Stimulated activated naive CD8-positive, alpha-beta T cell treated with anti-CD3 and anti-CD28 coated beads, Interleukin-15, Interleukin-2, amounts not matched to agents 100 ng/mL and 50 ng/mL, for 24 hours (primary cell): Measurements from ENCODE around the gene MXRA7.

Experiments used
- H3K27ac Mint-ChIP-seq: one replicate; pipeline ENCODE4 v1.8.0; 2021; ENCODE audit warnings: mild to moderate bottlenecking, mixed read lengths
- H3K27me3 Mint-ChIP-seq: one replicate; pipeline ENCODE4 v1.8.0; 2021; ENCODE audit warnings: mixed read lengths
- H3K36me3 Mint-ChIP-seq: one replicate; pipeline ENCODE4 v1.8.0; 2021; ENCODE audit warnings: low read depth, mixed read lengths
- H3K4me1 Mint-ChIP-seq: one replicate; pipeline ENCODE4 v1.8.0; 2021; ENCODE audit warnings: low read depth, mixed read lengths
- H3K4me3 Mint-ChIP-seq: one replicate; pipeline ENCODE4 v1.8.0; 2021; ENCODE audit warnings: mild to moderate bottlenecking, mixed read lengths
- H3K9me3 Mint-ChIP-seq: one replicate; pipeline ENCODE4 v1.8.0; 2021; ENCODE audit warnings: mixed read lengths

MXRA7 gene

DNA sequence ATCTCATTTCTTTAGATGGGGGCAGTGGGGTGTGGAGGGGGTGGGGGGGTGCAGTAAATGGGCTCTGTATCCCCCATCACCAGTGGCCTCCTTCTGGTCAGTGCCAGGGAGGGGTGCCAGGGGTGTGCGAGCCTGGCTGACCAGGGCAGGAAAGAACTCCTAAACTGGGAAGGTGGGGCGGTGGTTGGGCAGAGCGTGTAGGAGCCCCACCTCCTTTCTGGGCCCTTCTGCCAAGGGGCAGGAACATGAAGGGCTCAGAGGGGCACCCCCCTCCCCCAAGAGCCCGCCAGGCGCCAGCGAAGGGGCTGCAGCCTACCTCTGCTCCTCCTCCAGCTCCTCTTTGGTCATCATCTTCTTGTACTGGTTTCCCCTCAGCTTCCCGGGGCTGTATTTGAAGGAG is 26.0 kb downstream of the MXRA7 start:
- no peaks in the 10 kb centered on the region for H3K36me3 Mint-ChIP-seq
- no peak overlapping the region for H3K27ac Mint-ChIP-seq
- peaks cover 4% of the 10 kb centered on the region for H3K4me1 Mint-ChIP-seq
- no peaks in the 10 kb centered on the region for H3K9me3 Mint-ChIP-seq
- H3K4me3 Mint-ChIP-seq, result no peak overlapping the region
- H3K27me3 Mint-ChIP-seq, result no peaks in the 10 kb centered on the region

DNA sequence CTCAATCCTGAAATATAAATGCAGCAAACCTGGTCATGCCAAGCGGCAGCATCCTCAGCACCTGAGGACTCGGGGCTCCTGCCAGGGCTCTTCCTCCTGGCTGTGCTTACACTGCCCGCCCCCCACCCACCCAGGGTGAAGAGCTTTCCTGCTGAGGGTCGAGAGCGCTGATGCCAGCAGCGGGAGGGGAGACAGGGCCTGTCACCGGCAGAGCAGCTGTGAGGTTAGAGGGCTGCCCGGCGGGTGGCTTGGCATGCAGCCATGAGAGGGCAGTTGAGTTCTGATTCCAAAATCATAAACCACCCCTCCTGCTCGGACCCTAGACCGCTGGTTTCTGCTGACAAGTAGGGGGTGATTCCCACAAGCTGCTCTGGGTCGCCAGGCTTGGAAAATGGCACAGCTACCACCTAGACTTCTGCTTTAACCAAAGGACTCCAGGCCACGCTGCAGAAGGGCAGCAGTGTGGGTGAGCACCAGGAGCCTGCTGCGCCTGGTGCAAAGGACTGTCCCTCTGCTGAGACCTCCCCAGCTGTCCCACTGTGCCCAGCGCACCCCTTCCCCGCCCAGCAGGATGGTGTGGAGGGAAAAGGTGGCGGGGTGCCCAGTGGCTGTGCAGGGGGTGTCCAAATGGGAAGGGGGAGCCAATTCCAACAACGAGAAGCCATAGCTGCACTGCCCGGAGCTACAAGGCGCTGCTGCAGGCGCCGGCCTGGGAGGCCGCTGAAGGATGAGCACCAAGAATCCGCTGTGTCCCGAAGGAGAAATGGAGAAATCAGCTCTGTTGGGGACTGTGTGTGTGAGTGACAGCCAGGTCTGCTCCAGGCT is 26.6 kb downstream of the MXRA7 start:
- H3K9me3 Mint-ChIP-seq, result no peaks in the 10 kb centered on the region
- no peak overlapping the region for H3K4me3 Mint-ChIP-seq
- H3K27ac Mint-ChIP-seq, result no peak overlapping the region
- H3K4me1 Mint-ChIP-seq, result peaks cover 8% of the 10 kb centered on the region
- H3K36me3 Mint-ChIP-seq, result no peaks in the 10 kb centered on the region
- no peaks in the 10 kb centered on the region for H3K27me3 Mint-ChIP-seq

DNA sequence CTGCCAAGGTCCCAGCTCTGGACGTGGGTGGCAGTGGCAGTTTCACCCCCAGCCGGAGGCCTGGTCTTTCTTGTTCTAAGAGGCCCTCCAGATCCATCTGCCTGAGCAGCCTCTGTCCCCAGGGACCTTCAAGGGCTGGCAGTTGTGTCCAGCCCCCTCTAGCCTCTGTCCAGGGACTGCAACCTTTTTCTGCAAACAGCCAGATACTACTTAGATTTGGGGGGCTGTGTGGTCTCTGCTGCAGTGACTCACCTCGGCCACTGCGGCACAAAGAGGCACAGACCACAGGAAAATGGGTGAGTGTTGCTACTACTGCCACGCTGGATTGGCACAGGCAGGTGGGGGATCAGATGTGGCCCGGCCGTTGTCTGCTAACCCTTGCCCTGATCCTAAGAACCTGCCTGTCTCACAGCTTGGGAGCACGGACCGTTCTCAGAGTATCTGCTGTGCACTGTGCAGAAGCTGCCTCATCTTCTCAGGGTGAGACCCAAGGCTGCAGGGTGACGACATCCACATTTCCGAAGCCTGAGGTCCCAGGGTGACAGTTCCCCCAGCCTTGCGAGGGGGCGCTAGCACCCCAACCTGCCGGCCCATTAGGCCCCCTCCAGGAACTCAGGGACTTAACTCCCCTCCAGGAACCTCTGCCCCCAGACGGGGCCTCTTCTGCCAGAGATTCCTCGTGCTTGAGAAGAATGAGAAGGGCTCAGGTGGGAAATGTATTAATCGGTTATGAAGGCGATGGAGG is 27.6 kb downstream of the MXRA7 start:
- no peaks in the 10 kb centered on the region for H3K36me3 Mint-ChIP-seq
- H3K4me1 Mint-ChIP-seq, result peaks cover 8% of the 10 kb centered on the region
- H3K9me3 Mint-ChIP-seq, result no peaks in the 10 kb centered on the region
- H3K27me3 Mint-ChIP-seq, result no peaks in the 10 kb centered on the region
- H3K27ac Mint-ChIP-seq, result no peak overlapping the region
- no peak overlapping the region for H3K4me3 Mint-ChIP-seq

DNA sequence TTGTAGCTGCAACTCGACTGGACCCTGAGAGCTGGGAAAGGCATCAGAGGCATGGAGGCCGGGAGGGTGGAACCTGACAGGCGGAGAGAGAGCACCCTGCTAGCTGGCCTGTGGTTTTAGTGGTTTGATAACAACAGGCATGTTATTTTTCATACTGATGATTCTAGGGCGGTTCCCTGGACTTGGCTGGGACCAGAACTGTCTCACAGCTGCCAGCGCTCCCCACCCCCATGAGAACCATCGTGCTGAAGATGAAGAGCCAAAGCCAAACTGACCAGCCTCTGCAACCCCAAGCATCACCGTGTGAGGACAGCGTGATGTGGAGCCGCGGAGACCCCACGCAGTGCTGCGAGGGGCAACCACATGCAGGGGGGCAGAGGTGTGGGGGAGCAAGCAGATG is 28.5 kb downstream of the MXRA7 start:
- Mint-ChIP-seq H3K36me3 (no peaks in the 10 kb centered on the region), H3K4me3 (no peak overlapping the region), H3K27me3 (no peaks in the 10 kb centered on the region), H3K9me3 (no peaks in the 10 kb centered on the region), H3K4me1 (peaks cover 8% of the 10 kb centered on the region), H3K27ac (no peak overlapping the region)

DNA sequence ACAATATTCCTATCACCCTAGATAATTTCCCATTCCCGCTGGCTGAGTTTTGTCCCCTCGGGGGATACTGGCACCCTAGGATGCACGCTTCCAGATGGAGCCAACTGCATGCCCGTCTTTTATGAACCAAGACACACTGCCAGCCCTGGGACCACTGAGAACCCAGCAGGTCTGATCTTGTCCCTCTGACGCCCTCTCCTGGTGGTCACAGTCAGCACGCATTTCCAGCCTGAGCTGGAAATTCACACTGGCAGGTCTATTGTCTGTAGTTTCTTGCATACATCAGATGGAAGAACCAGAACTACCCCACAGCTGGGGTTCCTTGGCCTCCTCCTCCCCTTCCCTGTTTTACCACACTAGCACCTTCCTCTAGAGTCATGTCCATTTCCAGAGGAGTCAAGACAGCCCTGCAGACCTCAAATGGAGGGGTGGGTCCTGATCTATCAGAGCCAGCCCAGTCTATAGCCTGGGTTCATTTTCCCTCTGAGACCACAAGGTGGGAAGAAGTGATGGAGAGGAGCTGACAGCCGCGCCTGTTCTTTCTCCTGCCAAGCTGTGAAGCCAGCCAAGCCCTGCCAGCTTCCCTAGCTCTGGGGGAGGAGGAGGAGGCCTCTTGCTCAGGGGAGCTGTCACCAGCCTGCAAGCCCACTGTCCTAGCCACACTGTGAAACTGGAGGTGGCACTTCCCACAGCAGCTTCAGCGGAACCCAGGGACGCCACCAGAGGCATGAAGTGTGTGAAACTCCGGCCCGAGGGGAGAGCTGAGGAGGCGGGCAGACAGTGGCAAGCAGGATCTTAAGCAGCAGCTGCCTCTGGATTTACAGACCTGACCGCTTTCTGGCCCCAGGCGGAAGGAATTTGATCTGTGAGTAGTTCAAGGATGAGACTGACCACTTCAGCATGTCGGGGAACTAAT is 29.3 kb downstream of the MXRA7 start:
- Mint-ChIP-seq H3K4me3 (no peak overlapping the region), H3K9me3 (no peaks in the 10 kb centered on the region), H3K27ac (no peak overlapping the region), H3K27me3 (no peaks in the 10 kb centered on the region), H3K4me1 (peaks cover 8% of the 10 kb centered on the region), H3K36me3 (no peaks in the 10 kb centered on the region)

DNA sequence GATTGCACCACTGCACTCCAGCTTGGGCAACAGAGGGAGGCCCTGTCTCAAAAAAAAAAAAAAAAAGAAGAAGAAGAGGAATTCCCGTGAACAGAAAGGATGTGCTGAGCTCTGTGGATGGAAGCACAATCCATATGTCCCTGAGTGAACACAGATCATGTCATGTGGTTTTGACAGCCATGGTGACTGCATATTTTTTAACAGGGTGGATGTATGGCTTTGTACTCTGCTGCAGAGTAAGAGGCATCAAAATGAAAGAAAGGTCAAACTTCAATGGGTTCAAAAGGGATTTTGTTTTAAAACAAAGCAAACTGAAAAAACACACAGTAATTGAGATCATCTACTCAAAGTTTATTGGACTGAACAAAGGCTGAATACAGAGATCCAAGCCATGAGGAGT is 31.5 kb downstream of the MXRA7 start:
- Mint-ChIP-seq H3K36me3 (no peaks in the 10 kb centered on the region), H3K4me3 (no peak overlapping the region), H3K4me1 (peaks cover 8% of the 10 kb centered on the region), H3K27ac (no peak overlapping the region), H3K27me3 (no peaks in the 10 kb centered on the region), H3K9me3 (no peaks in the 10 kb centered on the region)

DNA sequence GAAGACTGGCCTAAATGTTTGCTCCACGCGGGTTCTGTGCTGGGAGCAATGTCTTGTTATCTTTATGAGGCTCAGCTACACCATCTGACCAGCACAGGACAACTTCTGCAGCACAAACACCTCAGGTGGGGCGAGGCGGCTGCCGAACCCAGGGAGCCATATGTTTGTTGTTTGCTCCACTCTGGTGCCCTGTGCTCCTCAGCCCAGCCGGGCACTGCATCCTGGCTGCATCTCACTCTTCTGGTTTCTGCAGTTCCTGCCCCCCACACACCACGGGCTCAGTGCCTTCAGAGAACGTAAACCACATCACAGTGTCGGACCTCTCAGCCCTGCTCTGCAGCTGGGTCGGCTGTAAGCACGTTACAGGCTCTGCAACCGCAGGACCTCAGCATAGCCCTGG is 32.4 kb downstream of the MXRA7 start:
- Mint-ChIP-seq H3K9me3 (no peaks in the 10 kb centered on the region), H3K4me1 (peaks cover 12% of the 10 kb centered on the region), H3K4me3 (no peak overlapping the region), H3K36me3 (no peaks in the 10 kb centered on the region), H3K27me3 (no peaks in the 10 kb centered on the region), H3K27ac (no peak overlapping the region)

DNA sequence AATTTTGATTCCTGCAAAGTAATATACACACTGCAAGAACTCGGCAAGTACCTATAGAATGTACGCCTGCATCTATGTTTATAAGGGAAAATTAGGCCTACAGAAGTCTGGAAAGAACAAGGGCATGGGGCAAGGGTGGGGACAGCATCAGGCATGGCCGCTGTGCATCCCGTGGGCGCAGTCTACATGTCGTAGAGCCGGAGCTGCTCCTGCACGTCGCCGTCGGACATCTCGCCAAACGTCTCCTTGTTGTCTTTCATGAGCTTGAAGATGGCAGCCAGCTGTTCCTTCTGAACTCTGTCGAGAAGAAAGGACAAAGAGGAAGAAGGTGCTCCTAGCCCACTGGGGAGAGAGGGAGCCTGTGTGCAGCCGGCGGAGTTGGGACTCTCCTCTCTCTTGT is 33.4 kb downstream of the MXRA7 start:
- Mint-ChIP-seq H3K9me3 (no peaks in the 10 kb centered on the region), H3K27ac (no peak overlapping the region), H3K4me3 (no peak overlapping the region), H3K27me3 (no peaks in the 10 kb centered on the region), H3K36me3 (no peaks in the 10 kb centered on the region), H3K4me1 (peaks cover 21% of the 10 kb centered on the region)

DNA sequence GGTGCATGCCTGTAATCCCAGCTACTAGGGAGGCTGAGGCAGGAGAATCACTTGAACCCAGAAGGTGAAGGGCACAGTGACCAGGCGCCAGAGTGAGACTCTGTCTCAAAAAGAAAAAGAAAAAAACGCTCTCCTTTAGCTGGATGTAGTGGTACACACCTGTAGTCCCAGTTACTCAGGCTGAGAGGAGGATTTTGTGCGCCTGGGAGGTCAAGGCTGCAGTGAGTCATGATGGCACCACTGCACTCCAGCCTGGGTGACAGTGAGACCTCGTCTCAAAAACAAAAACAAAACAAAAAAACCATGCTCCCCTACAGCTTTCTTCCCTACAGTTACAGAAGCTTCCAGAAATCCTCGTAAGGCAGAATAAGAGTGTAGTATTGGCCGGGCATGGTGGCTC is 34.1 kb downstream of the MXRA7 start:
- no peak overlapping the region for H3K4me3 Mint-ChIP-seq
- peaks cover 24% of the 10 kb centered on the region for H3K4me1 Mint-ChIP-seq
- no peak overlapping the region for H3K27ac Mint-ChIP-seq
- no peaks in the 10 kb centered on the region for H3K36me3 Mint-ChIP-seq
- H3K9me3 Mint-ChIP-seq, result no peaks in the 10 kb centered on the region
- no peaks in the 10 kb centered on the region for H3K27me3 Mint-ChIP-seq

DNA sequence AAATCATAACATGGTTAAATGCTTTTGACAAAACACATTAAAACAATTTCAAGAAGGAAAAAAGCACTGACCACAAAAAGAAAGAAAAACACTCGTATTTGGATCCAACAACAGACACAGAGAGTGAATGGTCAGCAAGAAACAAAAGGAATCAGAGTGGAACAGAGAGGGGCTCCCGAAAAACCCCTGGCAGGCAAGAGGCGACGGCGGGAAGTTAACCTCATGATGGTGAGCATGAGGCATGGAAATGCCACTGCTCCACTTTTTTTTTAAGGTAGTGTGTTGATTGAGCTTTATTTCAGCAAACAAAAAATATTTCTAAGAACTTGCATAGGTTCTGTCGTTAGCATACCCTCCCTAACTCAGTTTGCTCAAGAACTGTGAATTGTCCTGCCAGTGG is 35.1 kb downstream of the MXRA7 start:
- no peak overlapping the region for H3K27ac Mint-ChIP-seq
- H3K4me3 Mint-ChIP-seq, result no peak overlapping the region
- no peaks in the 10 kb centered on the region for H3K36me3 Mint-ChIP-seq
- H3K27me3 Mint-ChIP-seq, result no peaks in the 10 kb centered on the region
- H3K9me3 Mint-ChIP-seq, result no peaks in the 10 kb centered on the region
- peaks cover 33% of the 10 kb centered on the region for H3K4me1 Mint-ChIP-seq

DNA sequence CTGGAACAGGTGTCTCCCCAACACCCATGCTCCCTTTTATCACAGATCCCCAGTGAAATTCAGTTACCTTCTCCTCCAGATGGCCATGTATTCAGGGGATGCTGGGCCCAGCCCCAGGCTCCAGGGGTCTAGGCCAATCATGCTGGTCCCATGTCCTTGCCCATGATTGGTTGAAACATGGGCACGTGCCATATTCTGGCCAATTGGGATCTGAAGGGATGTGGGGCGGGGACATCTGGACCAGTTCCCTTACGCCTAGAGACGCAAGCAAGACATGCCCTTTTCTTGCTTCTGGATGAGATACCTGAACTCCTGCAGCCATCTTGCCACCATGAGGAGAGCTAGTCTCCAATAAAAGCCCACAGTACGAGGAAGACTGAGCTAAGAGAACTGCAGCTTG is 36.2 kb downstream of the MXRA7 start:
- H3K27ac Mint-ChIP-seq, result no peak overlapping the region
- no peaks in the 10 kb centered on the region for H3K27me3 Mint-ChIP-seq
- H3K4me1 Mint-ChIP-seq, result peaks cover 43% of the 10 kb centered on the region
- H3K36me3 Mint-ChIP-seq, result no peaks in the 10 kb centered on the region
- no peak overlapping the region for H3K4me3 Mint-ChIP-seq
- H3K9me3 Mint-ChIP-seq, result no peaks in the 10 kb centered on the region

DNA sequence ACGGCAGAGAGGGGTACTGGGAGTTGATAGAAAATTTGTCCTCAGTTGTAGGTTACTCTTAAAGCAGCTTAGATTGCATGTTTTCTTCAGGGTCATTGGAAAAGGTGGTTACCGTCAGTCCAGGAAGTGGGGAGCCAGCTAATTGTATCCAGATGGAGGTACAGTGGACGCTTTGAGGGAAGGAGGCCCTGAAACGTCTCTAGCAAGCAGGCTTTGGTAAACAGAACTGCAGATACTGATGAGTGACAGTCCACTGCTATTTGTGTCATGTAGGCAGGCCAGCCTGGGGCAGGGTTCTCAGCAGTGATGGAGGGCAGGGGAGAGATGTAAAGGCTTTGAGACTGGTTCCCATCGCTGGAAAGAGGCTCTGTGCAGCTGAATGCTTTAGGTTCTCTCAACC is 37.0 kb downstream of the MXRA7 start:
- H3K27ac Mint-ChIP-seq, result no peak overlapping the region
- no peaks in the 10 kb centered on the region for H3K9me3 Mint-ChIP-seq
- H3K4me1 Mint-ChIP-seq, result peaks cover 38% of the 10 kb centered on the region
- H3K4me3 Mint-ChIP-seq, result no peak overlapping the region
- no peaks in the 10 kb centered on the region for H3K27me3 Mint-ChIP-seq
- no peaks in the 10 kb centered on the region for H3K36me3 Mint-ChIP-seq

DNA sequence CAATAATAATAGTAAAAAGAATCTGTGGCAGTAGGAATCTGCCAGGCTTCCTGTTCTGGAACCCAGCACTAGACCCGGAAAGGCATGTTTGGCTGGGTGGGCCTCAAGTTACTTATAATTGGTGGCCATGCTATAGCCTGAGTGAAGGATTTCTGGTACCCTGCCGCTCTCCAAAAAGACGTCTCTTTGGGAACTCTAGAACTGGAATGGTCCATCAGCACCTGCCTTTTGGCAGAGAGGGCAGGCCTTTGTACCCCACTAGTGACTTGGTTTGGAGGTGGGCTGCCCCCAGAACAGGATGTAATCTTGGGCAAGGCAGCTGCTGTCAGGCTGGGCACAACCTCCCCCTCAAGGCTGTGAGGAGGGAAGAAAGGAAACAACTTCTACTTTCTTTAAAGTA is 37.9 kb downstream of the MXRA7 start:
- peak overlapping the region; percentile 92 for H3K27ac Mint-ChIP-seq
- no peaks in the 10 kb centered on the region for H3K36me3 Mint-ChIP-seq
- H3K27me3 Mint-ChIP-seq, result no peaks in the 10 kb centered on the region
- H3K4me1 Mint-ChIP-seq, result peaks cover 38% of the 10 kb centered on the region
- no peaks in the 10 kb centered on the region for H3K9me3 Mint-ChIP-seq
- H3K4me3 Mint-ChIP-seq, result peak overlapping the region; percentile 93

DNA sequence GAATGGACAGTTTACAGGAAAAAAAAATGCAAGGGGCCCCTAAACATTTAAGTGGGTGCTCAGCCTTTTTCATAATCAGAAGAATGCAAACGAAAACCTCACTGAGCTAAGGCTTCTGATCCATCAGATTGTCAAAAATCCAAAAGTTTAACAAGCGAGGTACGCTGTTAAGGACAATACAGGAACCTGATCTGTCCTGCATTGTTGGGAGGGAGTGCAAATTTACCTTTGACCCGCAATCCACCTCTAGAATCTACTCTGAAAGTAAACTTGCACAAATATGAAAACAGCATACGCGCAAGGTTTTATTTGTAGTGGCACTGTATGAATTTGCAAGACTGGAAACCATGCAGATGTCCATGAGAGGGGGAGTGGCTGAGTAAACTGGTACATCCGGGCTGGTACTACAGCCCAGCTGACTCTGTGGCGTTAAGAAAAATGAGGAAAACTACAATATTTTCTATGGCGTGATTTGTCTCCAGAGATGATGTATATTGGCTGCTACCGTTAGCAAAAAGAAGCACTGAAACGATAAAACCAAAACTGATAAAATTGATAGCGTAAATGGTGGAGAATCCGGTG is 38.4 kb downstream of the MXRA7 start:
- no peaks in the 10 kb centered on the region for H3K36me3 Mint-ChIP-seq
- no peaks in the 10 kb centered on the region for H3K27me3 Mint-ChIP-seq
- H3K4me3 Mint-ChIP-seq, result peak overlapping the region; percentile 93
- H3K4me1 Mint-ChIP-seq, result peaks cover 38% of the 10 kb centered on the region
- H3K9me3 Mint-ChIP-seq, result no peaks in the 10 kb centered on the region
- H3K27ac Mint-ChIP-seq, result peak overlapping the region; percentile 92

DNA sequence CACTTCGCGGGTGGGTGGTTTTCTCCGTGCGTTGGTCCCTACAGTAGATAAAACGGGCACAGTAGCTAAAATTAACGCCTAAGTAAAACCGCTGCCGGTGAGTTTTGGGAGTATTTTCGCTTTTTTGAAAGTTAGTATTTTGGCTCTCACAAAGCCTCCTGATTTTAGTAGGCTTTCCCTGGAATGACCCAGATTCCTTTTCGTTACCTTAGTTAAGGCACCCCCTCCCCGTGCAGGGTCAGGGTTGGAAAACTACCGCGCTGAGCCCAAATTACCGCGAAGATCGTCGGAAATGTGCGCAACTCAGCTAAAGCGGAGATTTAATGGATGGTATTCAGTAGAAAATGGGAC is 38.9 kb downstream of the MXRA7 start:
- H3K27ac Mint-ChIP-seq, result peak overlapping the region; percentile 92
- H3K9me3 Mint-ChIP-seq, result no peaks in the 10 kb centered on the region
- no peaks in the 10 kb centered on the region for H3K27me3 Mint-ChIP-seq
- peak overlapping the region; percentile 93 for H3K4me3 Mint-ChIP-seq
- no peaks in the 10 kb centered on the region for H3K36me3 Mint-ChIP-seq
- peaks cover 38% of the 10 kb centered on the region for H3K4me1 Mint-ChIP-seq
